NCI-H460 (cell line): ENCODE measurements around the gene OR5B3. TPM values are rescaled to one million over a fixed set of nuclear protein-coding genes. Genes with fewer than 3 reads are reported as not detected.
"Not testable (repeated sequence)": the region's sequence is repeated elsewhere in the genome, so short reads cannot be mapped to it uniquely, and the experiment has no call there.

ENCODE experiments used
- DNase-seq: peaks from one replicate; pipeline ENCODE4 v3.0.0-alpha.2; 2016; ENCODE audit warnings: low read depth; ENCODE audit errors: extremely low read depth
- polyA plus RNA-seq: library from polyadenylated mRNA; depleted of rRNA; stranded (reverse); fragments of >200 nt; gene quantifications from 2 replicates; pipeline ENCODE4 v1.2.3, GENCODE V29; 2014; cell fraction: nucleus; rRNA removed
- total RNA-seq: library from RNA; depleted of rRNA; stranded (reverse); fragments of >200 nt; shearing (Covaris generic); gene quantifications from 2 replicates; pipeline ENCODE4 v1.2.3, GENCODE V29; 2014; rRNA removed

Gene OR5B3
- not detected in 2 replicates for total RNA-seq
- polyA plus RNA-seq = not detected in 2 replicates

DNA sequence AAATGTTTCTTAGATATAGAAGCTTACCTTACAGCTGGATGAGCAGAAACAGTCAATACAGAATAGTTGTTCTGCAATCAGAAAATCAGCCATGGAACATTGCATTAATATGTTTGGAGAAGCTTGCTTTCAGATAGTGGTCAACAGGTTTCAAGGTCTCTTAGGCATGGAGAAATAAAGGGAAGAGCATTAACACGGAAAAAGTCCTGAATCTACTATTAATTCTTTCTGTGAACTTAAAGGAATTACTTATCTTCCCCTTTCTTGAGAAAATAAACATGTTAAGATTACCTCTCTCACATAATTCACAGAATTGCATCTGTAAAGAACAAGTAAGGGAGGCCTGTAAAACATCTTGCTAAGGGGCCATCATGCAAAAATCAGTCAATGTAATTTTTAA lies at the start of gene OR5B3:
OR5B3 (minus strand) TSS at position 101 of the 400 bp plus-strand sequence. CDS start 3,465 bp downstream, outside the sequence.
- no peak for DNase-seq

- DNase-seq = no peak
Measured at GRCh38 chr11:58451585-58451984, 44.9 kb upstream of the OR5B3 start.

GRCh38 chr11:58446294-58446693 lies 39.6 kb upstream of the OR5B3 start:
- DNase-seq = no peak

DNA sequence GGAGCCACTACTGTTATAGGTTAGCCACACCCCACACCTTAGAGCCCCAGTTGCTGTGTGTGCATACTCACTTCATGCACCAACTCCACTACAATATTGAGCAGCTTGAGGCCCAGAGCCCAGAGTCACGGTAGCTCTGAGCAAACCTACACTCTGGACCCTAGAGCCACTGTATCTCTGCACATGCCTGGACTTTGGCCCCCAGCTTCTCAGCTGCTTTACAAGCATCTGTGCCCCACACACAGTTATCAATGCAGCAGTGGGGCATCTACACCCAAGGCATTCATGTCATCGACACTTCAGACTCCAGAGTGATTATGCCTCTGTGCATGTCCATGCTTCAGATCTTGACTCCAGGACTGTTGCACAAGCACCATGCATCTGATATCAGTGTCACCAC lies 37.6 kb upstream of the OR5B3 start:
- DNase-seq = no peak

DNA sequence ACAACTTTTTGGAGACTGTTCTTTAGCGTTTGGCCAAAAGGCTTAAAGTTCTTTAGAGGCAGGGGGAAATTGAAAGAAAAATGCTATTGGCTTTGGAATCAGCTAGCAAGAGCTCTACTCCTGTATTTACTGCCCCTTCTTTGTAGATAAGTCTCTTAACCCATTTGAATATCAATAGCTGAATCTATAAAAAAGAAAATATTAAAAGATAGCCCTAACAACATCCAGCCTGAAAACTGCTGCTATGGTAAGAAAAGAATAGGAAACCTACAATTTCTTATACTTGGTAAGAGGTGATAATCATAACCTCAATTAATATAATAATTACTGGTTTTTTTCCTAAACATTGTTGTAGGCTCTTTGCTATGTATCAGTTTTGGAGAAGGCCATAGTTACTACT lies 35.5 kb upstream of the OR5B3 start, which contains the start of gene OR5B12:
OR5B12 (minus strand) TSS at position 101 of the 400 bp plus-strand sequence. CDS start 2,085 bp downstream, outside the sequence.
- DNase-seq = no peak

DNA sequence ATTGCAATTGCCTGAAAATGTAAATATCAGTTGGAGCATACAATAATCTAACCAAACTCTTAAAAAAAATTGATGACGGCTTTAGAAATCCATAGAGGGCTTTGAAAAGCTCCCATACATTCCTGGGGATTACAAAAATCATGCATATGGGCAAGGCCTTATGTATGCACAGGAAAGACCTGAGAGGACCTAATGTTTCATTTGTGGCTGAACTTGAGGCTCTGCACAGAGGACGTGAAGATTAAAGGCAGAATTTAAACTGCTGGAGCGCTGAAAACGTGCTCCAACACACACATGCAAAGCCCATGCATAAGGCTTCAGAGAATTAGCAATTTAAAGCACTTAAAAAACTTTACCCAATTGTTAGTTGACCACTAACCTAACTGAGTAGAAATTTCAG lies 31.8 kb upstream of the OR5B3 start:
- no peak for DNase-seq

- no peak for DNase-seq
Measured at GRCh38 chr11:58434217-58434616, 27.5 kb upstream of the OR5B3 start.

- DNase-seq = no peak
Measured at GRCh38 chr11:58433638-58434203, 27.0 kb upstream of the OR5B3 start.

DNA sequence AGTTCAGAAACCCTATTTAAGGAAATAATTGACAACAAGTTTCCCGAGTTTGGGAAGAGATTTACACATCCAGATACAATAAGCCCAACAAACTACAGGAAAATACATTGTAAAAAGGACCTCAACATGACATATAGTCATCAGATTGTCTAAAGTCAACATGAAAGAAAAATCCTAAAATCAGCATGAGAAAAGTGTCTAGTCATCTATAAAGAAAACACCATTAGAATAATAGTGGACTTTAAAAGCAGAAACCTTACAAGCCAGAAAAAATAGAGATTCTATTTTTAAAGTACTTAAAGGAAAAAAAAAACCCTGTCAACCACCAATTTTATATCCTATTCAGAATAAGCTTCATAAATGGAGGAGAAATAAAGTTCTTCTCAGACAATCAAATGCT lies 22.6 kb upstream of the OR5B3 start:
- DNase-seq = no peak

DNA sequence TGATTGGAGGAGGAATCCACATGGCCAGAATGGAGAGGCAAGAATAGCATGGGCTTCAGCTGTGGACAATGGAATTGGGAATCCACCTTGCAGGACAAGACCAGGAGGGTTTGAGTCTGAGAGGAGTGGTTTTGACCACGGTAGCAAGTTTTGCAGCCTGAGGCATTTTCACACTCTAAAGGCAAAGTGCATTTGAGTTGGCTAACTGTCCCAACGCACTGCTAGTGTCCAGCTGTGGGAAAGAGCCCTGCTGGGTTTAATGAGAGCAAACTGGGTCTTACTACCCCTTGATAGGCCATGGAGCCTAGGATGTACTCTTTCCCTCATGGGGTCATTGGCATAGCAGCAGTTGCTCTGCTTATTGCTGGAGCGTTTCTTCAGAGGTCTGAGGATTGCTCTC lies 21.3 kb upstream of the OR5B3 start, which contains the start of gene OR5B2:
OR5B2 (minus strand) TSS at position 101 of the 400 bp plus-strand sequence. CDS start 4,860 bp downstream, outside the sequence.
- DNase-seq = no peak

DNA sequence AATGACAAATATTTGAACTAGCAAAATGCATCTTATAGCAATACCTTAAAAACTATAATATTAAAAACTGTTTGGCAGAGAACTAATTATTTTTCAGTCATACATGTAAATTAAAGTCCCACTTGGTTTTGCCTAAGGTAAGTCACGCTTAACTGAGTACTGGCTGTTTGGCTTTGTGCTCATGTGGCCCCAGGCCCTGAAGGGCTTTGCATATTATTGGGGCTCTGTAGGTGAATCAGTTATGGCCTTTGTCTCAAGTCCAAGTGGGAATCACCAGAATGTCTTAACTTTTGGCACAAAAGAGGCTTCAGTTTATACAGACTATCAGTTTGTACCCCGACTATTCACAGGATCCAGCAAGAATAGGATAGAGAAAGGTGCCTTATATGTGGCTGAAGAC lies 7.1 kb downstream of the OR5B3 start:
- not testable (repeated sequence) for DNase-seq

- DNase-seq = no peak
Measured at GRCh38 chr11:58395581-58395980, 11.1 kb downstream of the OR5B3 start.

- DNase-seq = no peak
Measured at GRCh38 chr11:58394195-58394594, 12.5 kb downstream of the OR5B3 start.

- DNase-seq = no peak
Measured at GRCh38 chr11:58392746-58393145, 13.9 kb downstream of the OR5B3 start.

DNA sequence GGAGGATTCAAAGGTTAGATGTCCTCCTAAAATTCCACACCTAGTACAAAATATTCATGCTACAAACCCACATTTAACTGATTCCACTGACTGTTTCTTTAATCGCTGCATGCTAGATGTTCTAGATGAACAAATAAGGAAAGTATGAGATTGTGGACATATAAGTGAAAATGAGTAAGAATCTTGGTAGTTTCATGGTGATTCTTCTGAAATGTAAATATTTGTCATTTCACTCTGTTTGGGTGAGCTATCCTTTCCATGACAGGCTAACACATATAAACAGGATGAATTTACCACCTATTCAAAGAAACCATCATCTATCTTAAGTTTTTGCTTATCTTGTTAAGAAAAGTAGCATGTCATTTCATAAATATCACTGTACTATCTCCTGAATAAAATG lies 14.8 kb downstream of the OR5B3 start:
- DNase-seq = no peak

DNA sequence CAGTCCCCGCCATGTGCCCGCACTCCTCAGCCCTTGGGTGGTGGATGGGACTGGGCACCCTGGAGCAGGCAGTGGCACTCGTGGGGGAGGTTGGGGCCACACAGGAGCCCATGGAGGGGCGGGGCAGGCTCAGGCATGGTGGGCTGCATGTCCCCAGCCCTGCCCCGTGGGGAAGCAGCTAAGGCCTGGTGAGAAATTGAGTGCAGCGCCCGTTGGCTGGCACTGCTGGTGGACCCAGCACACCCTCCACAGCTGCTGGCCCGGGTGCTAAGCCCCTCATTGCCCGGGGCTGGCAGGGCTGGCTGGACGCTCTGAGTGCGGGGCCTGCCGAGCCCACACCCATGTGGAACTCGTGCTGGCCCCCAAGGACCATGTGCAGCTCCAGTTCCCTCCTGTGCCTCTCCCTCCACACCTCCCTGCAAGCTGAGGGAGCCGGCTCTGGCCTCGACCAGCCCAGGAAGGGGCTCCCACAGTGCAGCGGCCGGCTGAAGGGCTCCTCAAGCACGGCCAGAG lies 16.1 kb downstream of the OR5B3 start:
- DNase-seq = no peak

DNA sequence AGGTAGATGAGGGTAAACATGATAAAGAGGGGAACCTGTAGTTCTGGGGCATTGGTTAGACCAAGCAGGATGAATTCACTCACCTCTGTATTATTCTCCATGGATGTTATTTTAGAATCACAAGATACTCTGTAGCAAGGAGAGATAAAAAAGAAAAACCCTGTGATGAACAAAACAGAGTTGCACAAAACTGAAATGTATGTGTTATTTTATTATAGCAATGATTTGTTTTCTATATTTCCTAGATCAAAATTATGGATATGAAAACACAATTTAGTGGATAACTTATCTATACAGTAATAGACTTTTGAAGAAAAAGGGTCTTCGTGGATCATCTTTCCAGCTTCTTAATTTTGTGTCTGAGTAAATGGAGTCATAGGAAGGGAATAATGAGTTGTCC lies 47.7 kb downstream of the OR5B3 start, which contains the start of gene OR5B17:
OR5B17 (minus strand) TSS at position 101 of the 400 bp plus-strand sequence; CDS start at position 101, 0 bp downstream.
- no peak for DNase-seq

GRCh38 chr11:58354727-58355126 lies 51.9 kb downstream of the OR5B3 start:
- no peak for DNase-seq
